Measurements from ENCODE around the gene PDLIM1.

The PDLIM1 gene

DNA sequence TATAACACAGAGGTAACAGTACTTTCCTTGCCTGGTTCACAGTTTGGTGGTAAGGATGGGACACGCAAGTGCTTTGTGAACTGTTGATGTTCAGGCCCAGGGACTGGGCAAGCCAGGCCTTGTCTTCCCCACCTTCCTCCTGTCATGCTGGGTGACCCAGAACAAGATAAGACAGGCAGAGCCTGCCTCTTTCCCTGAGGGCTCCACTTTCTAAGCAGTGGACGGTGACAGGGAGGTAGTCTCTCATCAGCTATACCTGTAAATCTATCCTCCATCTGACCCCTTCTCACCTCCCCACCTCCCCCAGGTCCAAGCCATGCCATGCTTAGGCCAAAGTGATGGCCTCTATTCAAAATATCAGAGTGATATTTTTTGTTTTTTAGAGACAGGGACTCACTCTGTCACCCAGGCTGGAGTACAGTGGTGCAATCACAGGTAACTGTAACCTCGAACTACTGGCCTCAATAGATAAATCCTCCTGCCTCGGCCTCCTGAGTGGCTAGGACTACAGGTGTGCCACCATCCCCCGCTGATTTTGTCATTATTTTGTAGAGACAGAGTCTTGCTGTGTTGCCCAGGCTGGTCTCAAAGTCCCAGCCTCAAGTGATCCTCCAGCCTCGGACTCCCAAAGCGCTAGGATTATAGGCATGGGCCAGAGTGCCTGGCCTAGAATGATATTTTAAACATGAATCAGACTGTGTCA lies 42.8 kb downstream of the PDLIM1 start:
- TF ChIP-seq, protein P1, sequence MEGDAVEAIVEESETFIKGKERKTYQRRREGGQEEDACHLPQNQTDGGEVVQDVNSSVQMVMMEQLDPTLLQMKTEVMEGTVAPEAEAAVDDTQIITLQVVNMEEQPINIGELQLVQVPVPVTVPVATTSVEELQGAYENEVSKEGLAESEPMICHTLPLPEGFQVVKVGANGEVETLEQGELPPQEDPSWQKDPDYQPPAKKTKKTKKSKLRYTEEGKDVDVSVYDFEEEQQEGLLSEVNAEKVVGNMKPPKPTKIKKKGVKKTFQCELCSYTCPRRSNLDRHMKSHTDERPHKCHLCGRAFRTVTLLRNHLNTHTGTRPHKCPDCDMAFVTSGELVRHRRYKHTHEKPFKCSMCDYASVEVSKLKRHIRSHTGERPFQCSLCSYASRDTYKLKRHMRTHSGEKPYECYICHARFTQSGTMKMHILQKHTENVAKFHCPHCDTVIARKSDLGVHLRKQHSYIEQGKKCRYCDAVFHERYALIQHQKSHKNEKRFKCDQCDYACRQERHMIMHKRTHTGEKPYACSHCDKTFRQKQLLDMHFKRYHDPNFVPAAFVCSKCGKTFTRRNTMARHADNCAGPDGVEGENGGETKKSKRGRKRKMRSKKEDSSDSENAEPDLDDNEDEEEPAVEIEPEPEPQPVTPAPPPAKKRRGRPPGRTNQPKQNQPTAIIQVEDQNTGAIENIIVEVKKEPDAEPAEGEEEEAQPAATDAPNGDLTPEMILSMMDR (IDR thresholded peaks at IDR 0.05; ENCODE audit: extremely low read depth, insufficient read depth, missing control alignments) = no peak
- in situ Hi-C loops (cut with MboI; ENCODE audit: low pct_unique_long_range_greater_than_20kb, low sequenced_read_pairs, unreplicated experiment) = loop anchor here (10.0 kb wide), 1 partner anchor 117 kb away; no protein-coding TSS in a partner anchor
- DNase-seq (ENCODE audit: low spot score) = no peak

DNA sequence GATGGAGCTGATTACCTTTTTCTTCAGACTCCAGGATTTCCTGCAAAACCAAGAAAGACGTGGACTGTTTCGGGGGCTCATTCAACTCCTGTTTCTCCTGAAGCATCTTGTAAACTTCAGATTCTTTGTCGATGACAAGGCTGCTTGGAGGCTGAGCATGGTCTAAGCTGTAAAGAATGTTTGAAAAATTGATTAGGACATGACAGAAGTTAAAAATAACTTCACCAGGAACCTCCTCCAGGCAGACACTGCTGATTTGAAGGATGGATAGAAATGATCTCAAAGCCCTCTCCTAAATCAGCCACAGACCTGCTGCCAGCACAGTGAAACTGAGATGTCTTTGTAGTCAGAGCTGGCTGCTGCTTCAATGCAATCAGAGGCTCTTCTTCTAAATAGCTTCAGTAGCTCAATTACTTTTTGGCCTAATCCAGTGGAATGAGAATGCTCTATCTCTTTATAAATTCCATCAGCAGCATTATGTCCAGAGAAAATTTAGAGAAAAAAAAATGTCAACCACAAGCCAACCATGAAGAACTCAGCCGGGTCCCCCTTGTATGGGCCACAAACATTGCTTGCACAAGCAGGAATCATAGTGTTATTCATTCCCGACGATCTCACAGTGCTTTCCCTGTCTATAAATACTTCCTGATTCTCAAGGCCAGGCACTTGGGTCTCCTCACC lies 43.5 kb downstream of the PDLIM1 start:
- DNase-seq (ENCODE audit: low spot score) = no peak
- in situ Hi-C loops (cut with MboI; ENCODE audit: low pct_unique_long_range_greater_than_20kb, low sequenced_read_pairs, unreplicated experiment) = loop anchor here (10.0 kb wide), 1 partner anchor 117 kb away; no protein-coding TSS in a partner anchor
- TF ChIP-seq, protein P1 (IDR thresholded peaks at IDR 0.05; ENCODE audit: extremely low read depth, insufficient read depth, missing control alignments) = no peak

DNA sequence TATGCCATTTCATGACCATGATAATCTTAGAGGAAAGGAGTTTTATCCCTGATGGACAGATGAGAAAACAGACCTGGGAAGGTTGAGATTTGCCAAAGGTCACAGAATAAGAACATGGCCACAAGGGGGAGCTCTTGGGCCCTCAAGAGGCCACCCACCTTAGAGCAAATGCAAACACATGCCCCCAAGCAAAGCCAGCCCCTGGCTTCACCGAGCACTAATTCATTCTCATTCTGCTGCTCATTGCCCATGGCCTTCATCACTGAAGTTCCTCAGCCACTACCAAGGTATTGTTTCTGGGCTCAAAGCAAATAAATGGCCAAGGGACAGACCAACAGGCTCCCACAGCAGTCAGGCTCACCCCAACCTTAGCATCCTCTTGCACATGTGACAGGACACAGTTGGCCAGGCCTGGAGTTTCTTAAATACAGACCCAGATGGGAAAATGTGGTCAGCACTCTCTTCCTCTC lies 44.2 kb downstream of the PDLIM1 start:
- TF ChIP-seq, protein P1 (IDR thresholded peaks at IDR 0.05; ENCODE audit: extremely low read depth, insufficient read depth, missing control alignments) = peak; percentile 77
- in situ Hi-C loops (cut with MboI; ENCODE audit: low pct_unique_long_range_greater_than_20kb, low sequenced_read_pairs, unreplicated experiment) = loop anchor here (10.0 kb wide), 1 partner anchor 118 kb away; no protein-coding TSS in a partner anchor
- DNase-seq (ENCODE audit: low spot score) = peak; percentile 54

DNA sequence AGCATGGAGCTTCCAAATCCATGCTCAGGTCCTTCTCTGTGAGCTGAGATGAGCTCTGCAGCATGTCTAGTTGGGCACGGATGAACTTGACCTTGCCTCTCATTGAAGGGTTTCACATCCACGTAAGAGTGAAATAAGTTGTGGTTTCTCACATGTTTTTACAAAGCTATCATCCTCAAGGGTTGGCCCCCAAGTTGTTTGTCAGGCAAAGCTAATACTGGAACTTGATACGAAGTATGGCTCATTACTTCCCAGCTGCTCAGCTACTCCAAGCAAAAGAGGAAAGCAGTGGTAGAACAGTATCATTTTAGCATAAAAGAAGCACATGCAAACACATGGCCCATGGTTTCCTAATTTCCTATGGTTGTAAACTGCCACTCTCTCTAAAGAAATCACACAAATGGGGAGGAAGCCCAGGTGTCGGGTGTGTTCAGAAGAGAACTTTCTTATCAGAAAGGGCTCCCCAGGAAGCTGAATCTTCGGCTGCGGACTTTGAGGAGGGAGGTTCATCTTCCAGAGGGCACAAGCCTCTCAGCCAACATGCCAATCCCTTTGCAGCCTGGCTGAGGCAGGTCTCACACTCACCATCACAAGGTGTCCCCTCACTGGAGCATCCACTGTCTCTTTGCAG lies 45.3 kb downstream of the PDLIM1 start:
- TF ChIP-seq, protein P1 (IDR thresholded peaks at IDR 0.05; ENCODE audit: extremely low read depth, insufficient read depth, missing control alignments) = no peak
- in situ Hi-C loops (cut with MboI; ENCODE audit: low pct_unique_long_range_greater_than_20kb, low sequenced_read_pairs, unreplicated experiment) = loop anchor here (10.0 kb wide), 1 partner anchor 119 kb away; no protein-coding TSS in a partner anchor
- DNase-seq (ENCODE audit: low spot score) = peak; percentile 56

DNA sequence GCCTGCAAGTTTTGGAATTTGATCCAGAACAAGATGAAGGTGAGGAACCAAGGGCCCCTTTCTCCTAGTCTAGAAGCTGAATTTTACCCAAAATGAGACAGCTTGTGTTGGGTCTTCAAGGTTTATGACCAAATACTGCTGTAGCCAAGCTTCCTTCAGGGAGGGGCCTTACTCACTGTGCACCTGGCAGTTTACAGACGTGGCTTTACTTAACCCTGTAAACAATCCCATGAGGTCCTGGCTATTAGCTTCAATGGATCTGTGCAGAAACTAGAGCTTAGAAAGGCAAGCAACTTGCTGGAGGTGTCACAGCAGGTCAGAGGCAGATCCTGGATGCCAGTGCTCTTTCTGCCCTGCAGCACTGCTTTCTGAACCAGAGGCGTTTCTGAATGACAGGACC lies 46.7 kb downstream of the PDLIM1 start:
- TF ChIP-seq, protein P1 (IDR thresholded peaks at IDR 0.05; ENCODE audit: extremely low read depth, insufficient read depth, missing control alignments) = no peak
- in situ Hi-C loops (cut with MboI; ENCODE audit: low pct_unique_long_range_greater_than_20kb, low sequenced_read_pairs, unreplicated experiment) = loop anchor here (10.0 kb wide), 1 partner anchor 121 kb away; no protein-coding TSS in a partner anchor
- DNase-seq (ENCODE audit: low spot score) = no peak

DNA sequence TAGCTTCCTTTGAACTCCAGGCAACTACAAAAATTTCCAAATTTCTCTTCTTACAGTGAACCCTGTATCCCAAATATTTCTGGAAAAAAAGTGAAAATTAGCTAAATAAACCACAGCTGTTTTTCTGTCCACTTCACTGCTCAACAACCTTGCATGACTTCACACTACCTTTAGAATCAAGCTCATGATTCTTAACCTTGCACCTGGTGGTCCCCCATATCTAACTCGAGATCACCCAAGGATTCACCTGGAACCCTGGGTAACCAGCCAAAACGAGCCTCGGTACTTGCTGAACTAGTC lies 47.5 kb downstream of the PDLIM1 start:
- in situ Hi-C loops (cut with MboI; ENCODE audit: low pct_unique_long_range_greater_than_20kb, low sequenced_read_pairs, unreplicated experiment) = loop anchor here (10.0 kb wide), 1 partner anchor 122 kb away; no protein-coding TSS in a partner anchor
- TF ChIP-seq, protein P1 (IDR thresholded peaks at IDR 0.05; ENCODE audit: extremely low read depth, insufficient read depth, missing control alignments) = no peak
- no peak for DNase-seq (ENCODE audit: low spot score)

Data from GM13977 (cell line).